CD4-positive, alpha-beta T cell treated with Interleukin-15 for 4 hours (primary cell): ENCODE data around the gene LMCD1.

Experiments
- DNase-seq: peaks from one replicate; pipeline ENCODE4 v3.0.0-alpha.2; 2020; ENCODE audit warnings: low spot score

LMCD1 gene

DNA sequence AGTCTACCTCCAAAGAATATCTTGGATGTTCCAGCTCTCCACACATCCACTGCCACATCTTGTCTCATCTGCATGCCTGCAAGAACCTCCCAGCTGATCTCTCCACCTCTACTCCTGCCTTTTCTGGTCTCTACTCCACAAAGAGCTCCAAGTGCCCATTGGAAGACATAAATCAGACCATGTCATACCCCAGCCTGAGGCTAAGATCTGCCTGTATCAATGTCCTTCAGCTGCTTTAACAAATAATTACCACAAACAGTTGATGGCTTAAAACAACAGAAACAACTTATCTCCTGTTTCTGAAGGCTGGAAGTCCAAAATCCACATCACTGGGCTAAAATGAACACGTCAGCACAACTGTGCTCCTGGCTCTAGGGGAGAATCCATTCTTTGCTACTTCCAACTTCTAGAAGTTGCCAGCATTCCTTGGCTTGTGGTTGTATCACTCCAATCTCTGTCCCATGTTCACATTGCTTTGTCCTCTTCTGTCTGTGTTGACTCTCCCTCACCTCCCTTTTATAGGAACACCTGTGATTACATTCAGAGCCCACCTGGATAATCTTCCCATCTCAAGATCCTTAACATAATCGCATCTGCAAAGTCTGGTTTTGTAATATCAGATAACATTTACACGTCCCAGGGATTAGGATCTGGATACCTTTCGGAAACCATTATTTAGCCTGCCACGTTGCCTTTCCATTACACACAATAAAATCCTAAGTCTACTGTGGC is 17.0 kb upstream of the LMCD1 start:
- DNase-seq = no peak

DNA sequence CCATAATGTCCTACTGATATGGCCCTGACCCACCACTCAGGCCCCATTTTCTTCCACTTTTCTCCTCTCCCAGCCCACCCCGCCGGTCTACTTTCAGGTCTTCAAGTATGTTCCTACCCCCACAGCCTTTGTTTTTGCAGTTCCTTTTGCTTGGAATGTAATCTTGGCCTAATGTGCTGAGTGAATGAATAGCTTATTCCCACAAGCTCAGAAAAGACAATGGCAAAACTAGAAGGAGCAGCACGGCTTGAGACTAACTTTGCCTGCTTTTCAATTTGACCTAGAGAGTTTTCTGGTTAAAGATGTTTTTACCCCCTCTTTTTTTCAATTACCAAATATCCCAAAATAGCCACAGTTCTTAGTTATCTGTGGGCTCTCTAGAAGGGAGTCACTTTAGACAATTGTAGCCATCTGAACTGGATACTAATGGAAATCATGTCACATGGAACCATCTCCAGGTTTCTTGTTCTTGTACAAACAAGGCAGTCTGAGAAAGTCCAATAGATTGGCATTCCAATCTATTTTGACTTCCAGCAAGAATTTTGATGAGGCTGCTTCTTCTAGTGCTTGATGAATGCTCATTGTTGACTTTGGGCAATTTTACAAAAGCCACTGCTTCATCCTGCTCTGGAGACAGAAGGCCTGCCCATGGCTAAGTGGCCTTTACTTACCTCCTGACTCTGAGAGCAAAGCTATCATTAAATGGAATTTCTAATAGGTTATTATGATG is 16.3 kb upstream of the LMCD1 start:
- no peak for DNase-seq

DNA sequence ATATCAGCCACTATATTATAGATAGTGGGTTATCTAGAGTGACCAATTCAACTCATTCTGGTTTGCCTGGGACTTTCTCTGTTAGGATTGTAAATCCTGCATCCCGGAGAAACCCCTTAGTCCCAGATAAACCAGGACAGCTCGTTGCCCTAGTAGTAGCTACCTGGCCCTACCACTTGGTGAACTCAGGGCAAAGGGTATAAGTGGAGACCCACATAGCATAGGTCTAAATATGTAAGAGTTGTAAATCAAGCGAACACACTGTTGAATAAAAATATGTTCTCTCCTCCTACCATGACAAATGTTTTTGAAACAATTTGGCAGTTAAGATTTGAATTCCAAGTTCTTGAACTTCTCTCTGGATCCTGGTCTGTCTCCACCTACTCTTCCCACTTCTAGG is 15.7 kb upstream of the LMCD1 start:
- DNase-seq = no peak

DNA sequence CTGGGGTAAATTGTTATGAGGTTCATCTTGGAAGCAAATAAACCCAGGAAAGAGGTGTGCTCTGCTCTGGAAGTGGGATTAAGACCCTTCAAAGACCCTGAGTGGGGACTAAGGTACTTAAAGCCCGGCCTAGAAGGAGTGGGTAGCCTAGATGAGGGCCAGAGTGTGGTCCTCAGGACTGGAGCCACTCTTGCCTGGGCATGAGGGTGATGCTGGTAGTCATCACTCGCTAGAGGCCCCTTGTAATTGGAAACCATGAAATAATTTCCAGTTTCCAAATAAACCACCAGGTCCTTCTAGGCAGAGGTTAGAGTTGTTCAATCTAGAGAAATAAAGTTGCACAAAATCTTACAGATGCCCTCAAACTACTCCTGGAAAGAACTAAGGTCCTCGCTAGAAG is 15.2 kb upstream of the LMCD1 start:
- DNase-seq = no peak

DNA sequence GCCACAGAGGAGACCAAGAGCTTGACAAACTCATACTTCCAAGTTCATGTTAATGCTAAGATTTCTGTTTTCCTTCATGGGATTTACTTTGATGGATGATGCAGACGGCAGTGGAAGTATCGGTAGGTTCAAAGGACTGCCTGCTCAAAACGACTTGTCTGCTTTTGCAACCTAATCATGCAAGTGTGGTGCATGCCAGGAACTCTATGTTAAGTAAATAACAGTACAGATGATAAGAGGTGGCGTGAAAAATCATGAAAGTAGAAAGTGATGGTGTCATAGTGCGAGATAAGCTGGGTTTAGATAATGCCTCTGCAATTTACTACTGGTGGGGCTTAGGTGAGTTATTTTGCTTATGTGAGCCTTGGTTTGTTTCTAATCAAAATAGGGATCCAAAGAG is 14.7 kb upstream of the LMCD1 start:
- no peak for DNase-seq

DNA sequence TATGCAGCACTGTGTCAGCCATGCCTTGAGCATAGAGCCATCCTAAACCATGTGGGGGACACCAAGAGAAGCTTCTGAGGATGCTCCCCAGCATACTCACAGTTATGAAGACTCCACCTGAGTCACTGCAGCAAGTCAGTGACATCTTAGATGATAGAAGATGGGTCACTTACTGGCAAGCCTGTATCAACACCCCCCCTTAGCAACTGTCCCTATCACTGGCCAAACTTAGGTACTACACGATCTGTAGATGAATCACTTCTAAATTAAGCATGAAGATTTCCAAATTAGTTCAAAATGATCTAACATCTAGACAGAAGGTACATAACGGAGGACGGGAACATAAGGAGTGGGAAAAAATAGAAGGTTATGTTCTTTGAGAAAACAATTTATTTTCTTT is 13.2 kb upstream of the LMCD1 start:
- no peak for DNase-seq

DNA sequence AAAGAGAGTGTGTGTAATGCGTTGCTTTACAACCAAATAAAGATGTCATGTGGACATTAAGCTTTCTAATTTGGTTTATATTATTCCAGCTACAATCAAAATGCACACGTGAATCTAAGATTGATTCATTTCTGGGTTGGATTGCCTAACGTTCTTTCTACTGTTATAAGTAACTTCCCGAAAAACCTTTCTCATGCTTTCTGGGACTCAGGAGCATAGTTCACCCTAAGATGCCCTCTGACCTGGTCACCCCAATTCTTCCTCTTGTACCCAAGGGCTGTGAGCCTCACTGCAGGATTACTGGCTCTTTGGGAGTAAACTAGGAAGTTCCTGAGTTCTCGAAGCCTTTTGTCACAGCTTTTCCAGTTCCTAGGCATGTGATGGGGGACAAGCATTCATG is 12.7 kb upstream of the LMCD1 start:
- DNase-seq = no peak

DNA sequence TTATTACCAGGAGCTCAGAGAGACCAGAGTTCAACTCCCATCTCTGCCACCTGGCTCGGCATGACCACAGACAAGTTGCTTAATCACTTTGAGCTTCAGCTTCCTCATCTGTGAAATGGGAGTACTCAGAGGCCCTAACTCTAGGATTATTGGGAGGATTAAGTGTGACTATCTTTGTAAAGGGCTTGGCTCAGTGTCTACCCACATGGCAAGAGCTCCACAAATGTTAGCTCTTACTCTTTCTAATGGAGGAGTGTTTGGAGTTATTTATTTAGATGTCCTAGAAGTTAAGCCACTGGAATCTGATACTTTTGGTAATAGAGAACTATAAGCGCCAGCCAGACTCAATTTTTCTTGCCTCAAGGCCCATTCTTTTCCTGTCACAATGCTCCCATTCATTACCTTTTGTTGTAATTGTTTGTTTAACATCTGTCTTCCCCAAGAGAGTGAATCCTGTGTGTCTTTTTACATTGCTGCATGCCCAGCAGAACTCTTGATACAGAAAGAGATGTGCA is 12.3 kb upstream of the LMCD1 start:
- DNase-seq = no peak

DNA sequence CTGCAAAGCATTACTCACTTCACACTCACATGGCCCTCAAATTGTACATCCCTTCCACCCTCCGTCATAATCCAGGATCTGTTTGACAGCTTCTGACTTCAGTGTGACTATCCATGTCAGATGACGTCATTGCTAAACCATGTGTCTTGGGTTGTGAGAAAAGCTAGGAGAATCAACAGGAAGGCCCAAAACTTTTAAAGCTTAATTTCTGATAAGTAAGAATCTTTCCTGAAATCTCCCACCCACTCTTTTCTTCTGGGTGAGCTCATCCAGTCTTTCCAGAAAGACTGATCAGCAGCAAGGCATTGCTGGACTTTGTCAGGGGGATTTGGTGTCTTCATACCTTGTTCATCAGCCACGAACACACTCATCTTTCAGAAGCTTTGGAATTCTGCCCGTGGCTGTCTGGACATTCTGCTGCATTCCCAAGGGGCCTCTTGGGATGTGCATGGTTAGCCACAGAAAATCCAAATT is 11.5 kb upstream of the LMCD1 start:
- no peak for DNase-seq

DNA sequence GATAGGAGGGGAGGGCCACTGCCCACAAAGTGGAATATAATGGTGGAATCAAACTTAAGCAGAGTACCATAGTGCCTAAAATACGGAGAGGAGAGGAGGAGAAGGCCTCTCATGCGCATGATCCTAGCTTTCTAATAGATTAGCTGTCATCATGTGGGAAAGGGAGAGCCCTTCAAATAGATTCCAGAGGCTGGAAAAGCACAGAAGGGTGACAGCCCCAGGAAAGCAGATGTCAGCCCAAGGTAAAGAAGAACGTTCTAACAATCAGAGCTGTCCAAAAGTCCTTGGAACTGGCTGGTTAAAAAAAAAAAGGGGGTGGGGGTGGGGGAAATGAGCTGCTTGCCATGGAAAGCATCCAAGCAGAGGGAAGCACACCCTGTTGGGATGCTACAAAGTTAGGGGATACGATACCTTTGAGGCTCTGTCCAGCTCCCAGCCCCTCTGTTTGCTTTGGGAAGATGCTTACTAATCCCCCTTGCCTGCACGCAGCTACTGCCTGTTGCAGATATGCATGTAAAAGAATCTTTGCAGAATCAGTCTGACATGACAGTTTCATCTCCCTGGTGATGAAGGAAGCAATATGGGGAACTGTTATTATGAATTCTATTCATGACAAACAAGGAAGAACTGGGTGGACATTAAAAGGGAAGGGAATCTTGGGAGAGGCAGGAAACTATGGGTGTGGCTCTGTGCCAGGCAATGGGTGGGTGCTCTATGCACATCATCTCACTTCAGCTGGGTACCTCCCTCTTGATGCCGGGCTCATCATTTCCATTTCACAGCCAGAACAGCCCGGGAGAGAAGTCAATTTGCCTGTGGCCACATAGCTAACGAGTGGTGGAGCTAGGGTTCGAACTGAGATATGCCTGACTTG is 10.1 kb upstream of the LMCD1 start:
- no peak for DNase-seq

DNA sequence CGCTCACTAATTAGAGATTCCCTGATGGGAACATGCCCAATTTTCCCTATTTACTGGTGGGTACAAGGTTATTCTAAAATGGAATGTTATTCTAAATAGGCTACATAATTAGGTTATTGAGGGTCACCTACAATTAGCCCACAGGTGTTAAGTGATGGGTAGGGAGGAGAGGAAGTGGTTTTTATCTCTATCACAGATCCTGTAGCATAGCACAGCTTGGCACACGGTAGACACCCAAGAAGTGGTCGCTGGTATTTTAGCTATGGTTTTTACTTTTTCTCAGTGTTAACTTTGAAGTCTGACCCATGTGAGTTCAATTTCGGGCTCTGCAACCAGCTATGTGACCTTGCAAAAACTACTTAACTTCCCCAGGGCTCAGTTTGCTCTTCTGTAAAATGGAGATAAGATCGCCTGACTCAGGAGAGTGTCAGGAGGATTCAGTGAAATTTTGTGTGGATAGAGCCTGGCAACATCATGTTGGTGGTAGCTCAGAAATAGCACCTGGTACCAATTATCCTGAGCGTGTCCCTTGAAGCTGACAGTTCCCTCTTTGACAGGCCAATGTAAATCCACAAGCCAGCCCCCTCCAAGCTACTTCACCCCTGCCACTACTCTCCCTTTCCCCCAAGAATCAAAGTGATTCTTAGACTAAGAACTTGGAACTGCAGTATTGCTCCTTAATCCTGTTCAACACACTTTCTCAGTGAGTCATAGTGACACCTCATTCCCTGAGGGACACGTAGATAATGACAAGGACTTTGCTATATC is 8.7 kb upstream of the LMCD1 start:
- DNase-seq = no peak

DNA sequence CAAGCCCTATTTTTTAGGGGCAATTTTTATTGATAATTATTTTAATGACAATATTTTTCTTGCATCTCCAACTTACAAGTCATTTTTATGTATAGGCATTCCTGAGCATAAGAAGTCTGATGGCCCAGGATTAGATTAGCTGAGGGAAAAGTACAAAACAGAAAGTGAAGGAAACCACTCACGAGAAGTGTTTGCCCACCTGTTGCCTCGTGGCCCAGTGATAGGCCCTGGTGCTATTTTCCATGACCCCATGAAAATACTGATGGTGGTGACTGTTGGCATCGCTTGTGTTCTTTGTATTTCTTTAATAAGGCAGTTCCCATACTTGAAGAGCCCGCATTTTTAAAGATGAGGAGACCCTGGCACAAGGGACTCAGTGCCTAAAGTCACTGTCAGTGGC is 7.9 kb upstream of the LMCD1 start:
- no peak for DNase-seq

DNA sequence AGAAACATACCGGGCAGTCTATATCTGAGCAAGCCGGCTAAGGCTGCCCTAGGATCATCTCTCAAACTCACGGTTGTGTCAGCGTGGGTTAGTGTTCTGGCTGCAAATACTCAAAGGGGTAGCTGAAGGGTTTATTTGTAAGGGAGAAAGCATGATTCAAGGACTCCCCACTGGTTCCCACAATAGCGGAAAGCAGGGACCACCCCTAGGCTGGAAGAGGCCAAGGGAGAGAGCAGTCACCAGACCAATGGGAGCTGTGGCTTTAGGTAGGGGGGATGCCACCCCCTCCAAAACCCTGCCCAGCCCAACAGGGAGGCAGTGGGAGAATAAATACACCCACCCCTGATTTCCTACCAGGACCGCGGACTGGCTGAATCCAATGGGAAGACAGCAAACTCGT is 7.3 kb upstream of the LMCD1 start:
- DNase-seq = no peak

DNA sequence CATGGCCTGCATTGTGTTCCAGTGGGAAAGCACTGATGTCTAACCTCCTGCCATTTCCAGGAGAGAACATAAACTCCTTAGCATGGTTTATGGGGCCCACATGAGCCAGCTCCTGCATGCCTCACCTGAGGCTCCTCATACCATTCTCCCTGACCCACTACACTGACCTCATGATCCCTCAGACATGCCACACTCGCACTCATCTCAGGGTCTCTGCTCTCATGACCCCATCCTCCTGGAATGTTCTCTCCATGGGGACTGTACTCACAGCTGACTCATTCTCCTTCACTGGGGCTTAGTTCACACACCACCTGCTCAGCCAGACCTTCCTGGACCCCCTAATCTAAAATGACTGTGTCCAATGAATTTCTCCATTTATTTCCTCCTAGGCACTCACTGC is 4.0 kb upstream of the LMCD1 start:
- no peak for DNase-seq

DNA sequence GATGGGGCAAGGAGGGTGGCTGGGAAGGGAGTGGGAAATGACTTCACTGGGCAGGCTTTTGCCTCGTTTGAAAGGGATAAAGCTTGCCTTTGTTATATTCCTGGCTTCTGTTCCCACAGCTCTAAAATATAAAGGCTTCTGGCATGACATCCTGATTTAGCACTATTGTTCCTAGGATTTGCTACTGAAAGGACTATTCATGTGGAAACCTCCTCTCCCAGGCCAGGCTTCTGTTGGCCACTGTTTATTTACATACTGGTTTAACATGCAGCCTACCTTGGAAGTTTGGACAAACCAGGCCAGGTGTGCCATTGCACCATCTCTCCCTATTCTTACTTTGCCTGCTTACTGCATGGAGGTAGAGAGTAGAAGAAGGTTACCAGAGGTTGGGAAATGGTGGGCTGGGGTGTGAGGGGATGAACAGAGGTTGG is 2.4 kb upstream of the LMCD1 start:
- no peak for DNase-seq

DNA sequence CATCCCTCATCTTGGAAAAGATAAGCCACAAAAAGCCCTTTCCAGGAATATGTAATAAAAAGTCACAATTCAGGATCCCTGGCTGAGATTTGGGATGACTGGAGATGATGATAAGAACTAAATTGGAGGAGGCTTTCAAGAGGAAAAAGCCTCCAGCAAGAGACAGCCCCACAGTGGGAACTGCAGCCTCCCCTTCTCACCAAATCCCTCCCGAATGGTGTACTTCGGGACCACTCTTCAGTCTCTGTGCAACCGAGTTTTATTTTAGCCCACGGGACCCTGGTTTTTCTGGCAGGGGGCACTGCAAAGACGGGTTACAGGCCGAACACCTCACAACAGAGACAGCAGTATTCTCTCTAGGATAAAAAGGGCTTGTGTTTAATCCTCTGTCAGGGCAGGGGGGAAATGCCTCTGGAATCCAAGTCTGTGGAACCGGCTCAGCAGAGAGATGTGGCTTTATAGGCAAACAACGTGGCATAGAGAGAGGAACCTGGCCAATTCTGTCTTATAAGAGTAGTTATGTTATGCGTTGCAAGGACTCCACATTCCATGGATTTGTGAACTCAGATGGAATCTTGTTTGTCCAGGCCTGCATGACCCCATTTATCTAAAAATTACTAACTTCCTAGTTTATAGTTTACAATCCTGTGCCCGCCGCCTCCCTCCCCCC is 1.2 kb upstream of the LMCD1 start:
- no peak for DNase-seq

DNA sequence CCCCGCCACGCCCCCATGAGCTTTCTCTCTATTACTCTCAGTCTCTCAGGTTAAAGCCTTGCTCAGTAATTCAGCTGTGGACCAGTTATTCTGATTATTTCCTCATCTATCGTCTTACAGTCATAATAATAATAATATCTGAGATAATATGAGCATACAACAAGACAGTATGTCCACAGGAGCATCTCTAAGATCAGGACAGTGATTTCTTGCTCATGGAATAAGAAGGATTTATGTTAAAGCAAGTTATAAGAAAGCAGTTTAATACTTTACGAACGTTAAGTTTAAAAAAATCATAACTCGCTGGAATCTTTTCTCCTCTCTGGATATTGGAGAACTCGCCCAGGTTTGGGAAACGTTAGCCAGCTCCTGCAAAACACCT is 643 bp upstream of the LMCD1 start:
- DNase-seq = no peak

DNA sequence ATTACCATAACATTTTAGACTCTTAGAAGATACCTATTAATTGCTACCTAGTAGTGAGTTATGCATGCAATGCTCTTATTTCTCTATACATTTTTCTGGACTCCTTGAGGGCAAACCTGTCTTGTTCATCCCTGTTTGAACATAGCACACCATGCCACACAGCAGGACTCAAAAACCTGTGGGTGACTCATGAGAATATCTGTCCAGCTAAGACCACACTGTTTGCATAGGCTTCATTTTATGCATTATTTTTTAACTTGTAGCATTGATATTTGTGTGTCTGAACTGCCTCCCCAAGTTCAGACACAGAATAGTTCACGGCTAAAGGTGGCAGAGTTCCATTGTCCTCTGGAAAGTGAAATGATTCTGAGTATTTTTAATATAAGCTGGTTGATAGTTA is 1.8 kb downstream of the LMCD1 start:
- no peak for DNase-seq

DNA sequence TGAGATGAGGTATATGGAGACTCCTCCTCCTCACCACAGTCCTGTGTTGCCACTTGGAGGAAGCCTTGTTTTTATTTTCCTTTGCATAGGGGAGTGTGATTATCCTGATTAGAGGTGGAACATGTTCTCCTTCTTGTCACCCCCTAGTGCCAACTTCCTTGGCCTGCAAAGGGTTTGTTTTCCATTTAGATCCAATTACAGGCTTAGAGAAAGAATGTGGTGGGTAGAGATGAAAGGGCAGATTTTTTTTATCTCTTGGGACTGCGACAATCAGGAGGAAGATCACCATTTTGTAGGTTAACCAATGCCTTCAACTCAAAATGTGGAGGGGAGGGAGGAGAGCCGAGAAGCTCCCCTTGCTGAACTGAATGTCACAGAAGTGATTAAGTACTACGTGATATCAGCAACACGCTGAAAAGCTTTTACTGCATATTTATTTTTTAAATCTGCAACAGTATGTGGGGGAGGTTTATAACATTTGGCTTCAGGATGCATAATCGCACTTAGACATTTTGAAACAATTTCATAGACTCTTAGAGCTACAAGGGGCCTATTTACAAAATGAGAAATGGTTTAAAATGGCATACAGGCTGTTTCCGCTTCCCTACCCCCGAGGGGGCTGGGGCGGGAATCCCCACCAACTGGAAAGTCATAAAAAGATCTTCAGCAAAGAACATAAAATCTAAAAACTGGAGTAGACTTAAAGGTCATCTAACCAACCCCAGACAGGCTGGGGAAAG is 2.4 kb downstream of the LMCD1 start:
- no peak for DNase-seq

DNA sequence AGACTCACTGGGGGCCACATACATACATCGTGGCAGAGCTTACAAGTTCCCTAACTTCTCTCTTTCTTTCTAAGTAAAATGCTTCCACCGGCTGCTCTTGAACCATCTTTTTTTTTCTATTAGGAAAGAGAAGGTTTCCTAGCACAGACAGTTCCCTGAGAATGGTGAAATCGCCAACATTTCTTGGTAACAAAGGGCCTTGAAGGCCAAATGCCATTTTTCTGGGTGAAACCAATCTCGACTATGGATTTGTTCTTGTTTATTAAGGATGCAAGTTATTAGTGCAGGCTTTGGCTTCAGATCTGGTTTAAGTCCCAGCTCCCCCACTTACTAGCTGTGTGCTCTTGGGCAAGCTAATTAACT is 3.0 kb downstream of the LMCD1 start:
- DNase-seq = no peak

DNA sequence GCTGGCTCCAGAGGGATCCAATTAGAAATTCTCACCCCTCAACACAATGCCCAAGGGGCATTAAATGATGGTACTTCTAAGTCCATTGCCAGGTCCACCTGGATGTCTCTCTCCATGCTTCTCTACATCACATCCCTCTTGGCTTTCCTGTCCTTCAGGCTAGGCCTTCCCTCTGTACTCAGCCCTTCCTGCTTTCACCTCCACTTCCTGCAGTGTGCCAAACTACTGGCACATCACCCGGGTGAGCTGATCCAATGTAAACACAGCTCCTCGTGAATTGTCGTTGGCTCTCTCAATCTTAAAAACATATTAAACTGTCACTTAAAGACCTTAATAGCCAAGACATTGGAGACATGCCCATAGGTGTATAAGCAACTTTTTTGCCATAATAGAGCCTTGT is 4.0 kb downstream of the LMCD1 start:
- no peak for DNase-seq
